MV-4-11 (cell line): ENCODE results near the gene LOXHD1.

Experiments used
- DNase-seq: peaks from one replicate; lab custom pipeline; 2025; lab: John Stamatoyannopoulos, UW

Gene LOXHD1, protein sequence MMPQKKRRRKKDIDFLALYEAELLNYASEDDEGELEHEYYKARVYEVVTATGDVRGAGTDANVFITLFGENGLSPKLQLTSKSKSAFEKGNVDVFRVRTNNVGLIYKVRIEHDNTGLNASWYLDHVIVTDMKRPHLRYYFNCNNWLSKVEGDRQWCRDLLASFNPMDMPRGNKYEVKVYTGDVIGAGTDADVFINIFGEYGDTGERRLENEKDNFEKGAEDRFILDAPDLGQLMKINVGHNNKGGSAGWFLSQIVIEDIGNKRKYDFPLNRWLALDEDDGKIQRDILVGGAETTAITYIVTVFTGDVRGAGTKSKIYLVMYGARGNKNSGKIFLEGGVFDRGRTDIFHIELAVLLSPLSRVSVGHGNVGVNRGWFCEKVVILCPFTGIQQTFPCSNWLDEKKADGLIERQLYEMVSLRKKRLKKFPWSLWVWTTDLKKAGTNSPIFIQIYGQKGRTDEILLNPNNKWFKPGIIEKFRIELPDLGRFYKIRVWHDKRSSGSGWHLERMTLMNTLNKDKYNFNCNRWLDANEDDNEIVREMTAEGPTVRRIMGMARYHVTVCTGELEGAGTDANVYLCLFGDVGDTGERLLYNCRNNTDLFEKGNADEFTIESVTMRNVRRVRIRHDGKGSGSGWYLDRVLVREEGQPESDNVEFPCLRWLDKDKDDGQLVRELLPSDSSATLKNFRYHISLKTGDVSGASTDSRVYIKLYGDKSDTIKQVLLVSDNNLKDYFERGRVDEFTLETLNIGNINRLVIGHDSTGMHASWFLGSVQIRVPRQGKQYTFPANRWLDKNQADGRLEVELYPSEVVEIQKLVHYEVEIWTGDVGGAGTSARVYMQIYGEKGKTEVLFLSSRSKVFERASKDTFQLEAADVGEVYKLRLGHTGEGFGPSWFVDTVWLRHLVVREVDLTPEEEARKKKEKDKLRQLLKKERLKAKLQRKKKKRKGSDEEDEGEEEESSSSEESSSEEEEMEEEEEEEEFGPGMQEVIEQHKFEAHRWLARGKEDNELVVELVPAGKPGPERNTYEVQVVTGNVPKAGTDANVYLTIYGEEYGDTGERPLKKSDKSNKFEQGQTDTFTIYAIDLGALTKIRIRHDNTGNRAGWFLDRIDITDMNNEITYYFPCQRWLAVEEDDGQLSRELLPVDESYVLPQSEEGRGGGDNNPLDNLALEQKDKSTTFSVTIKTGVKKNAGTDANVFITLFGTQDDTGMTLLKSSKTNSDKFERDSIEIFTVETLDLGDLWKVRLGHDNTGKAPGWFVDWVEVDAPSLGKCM (N-terminal part only)

DNA sequence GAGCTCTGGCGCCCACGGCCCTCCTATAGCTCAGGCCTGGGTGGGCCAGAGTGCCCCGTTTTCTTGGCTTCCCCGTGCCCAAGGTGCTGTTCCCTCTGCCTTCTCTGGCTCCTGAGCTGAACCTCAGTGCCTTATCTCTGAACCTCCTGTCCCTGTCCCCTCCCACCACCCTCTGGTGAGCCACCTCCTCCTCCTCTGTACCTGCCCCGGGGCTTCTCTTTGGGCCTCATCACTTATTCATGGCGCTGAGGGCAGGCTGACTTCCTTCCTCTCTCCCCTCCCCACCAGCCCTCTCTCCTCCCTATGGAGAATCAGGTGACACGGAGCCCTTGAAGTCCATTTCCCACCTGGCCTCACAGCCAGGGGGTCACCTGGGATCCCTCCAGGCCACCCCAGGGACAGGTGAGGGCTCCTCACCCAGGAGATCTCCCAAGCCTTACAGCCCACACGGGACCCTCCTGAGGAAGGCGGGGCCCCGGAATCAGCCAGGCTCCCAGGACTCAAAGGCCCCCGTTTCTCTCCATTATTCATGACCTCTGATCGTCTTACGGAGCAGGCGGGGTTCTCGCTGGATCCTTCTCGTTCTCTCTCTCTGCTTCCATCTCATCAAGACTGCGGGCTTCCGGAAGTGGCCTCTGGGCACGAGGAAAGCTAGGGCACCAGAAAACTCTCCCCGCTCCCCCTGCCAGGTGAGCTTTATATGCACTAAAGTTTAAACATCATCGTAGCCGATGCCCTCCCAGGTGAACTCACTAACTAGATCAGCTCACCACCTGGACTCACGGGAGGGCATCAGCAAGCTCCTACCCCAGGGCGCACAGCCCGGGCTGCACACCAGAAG lies at the start of gene LOXHD1:
Gene LOXHD1, minus strand, starts transcription at position 106 of the 841 bp plus-strand sequence. CDS start 187 bp downstream, outside the sequence.
- DNase-seq, result no peak

- no peak for DNase-seq
Observed at GRCh38 chr18:46705521-46705920, 48.5 kb upstream of the LOXHD1 start.

- DNase-seq, result no peak
Observed at GRCh38 chr18:46704816-46705215, 47.8 kb upstream of the LOXHD1 start.

DNA sequence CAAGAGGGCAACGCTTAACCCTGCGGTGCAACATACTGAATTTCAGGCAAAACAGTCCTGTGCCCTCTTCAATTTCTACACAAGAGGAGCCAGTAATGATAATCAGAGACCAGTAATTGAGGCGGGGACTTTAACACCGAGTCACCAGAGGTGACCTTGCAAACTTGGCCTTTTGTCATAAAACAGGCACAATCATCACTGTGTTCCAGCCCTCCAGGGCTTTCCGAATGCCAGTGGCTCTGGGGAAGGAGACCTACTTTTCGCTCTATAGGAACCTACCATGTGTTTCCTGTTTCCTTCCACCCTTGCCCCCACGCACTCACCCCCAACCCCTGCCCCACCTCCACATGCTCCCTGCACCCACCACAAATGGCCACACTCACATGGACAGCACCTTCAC lies 47.2 kb upstream of the LOXHD1 start:
- DNase-seq, result no peak

GRCh38 chr18:46702471-46702870 lies 45.5 kb upstream of the LOXHD1 start:
- DNase-seq, result no peak

DNA sequence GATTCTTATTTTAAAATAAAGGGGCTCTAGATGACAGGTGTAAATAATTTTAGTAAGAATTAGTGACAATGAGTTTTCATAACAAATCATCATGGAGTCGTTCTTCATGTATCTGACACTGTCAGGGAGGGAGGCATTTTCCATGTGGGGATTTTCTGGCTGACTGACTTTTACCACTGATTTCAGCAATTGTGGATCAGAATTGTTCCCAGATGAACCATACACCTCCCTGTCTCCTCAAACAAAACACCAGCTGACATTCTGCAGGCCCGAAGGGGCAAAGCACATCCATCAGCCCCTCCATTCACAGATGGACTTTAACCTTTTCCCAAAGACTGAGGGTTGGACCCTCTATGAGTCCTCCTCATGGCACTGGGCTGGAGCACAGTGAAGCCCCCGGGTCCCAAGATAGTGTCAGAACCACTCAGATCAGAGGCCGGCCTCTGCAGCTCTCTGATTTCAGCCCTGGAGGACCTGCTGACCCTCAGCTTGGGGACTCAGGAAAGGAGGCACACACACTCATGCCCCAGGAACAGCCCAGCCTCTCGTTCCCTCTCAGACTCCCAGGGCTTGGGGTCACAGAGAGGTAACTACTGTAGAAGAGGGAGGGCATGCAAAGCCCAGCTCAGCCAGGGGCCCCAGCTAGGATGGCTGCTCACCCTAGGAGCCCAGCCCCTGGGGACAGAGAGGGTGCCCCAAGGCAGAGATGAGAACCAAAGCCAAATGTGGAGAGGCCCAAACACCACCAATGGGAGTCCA lies 43.2 kb upstream of the LOXHD1 start:
- no peak for DNase-seq

DNA sequence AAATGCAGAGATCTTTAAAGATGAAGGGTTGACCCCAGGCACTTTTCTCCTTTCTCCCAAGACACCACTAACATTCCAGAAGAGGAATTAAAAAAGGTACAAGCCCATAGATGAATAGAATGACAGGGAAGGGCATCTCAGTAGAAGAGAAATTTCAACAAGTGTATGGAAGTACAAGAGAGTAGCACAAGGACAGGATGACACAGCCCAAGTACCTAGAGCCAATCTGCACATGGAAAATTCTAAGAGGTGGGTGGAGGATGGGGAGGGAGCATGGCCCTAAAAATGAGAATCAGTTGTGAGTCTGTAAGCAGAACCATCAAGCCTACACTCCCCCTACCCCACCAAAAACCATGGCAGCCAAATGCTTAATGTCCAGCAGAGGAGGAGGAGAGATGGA lies 39.7 kb upstream of the LOXHD1 start:
- DNase-seq, result no peak

- no peak for DNase-seq
Observed at GRCh38 chr18:46696268-46696667, 39.2 kb upstream of the LOXHD1 start.

DNA sequence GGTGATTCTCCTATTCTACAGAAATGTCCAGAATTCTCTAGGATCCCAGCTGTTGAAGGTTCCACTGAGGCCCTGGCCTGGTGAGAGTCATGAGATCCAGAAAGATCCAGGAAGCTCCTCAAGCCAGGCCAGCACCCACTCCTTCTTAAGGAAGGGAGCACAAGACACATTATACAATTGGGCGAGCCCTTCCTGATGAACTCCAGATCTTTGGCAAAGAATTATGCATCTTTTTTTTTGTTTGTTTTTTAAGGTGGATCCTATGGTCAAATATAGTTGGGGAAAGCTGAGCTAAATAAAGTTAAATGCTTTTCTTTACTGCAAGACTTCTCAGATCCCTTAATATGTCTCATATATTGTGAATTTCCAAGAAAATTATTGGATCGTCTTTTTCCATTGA lies 37.0 kb upstream of the LOXHD1 start:
- DNase-seq, result no peak

- no peak for DNase-seq
Observed at GRCh38 chr18:46688853-46689525, 32.0 kb upstream of the LOXHD1 start.

GRCh38 chr18:46686186-46686585 lies 29.2 kb upstream of the LOXHD1 start:
- DNase-seq, result no peak

DNA sequence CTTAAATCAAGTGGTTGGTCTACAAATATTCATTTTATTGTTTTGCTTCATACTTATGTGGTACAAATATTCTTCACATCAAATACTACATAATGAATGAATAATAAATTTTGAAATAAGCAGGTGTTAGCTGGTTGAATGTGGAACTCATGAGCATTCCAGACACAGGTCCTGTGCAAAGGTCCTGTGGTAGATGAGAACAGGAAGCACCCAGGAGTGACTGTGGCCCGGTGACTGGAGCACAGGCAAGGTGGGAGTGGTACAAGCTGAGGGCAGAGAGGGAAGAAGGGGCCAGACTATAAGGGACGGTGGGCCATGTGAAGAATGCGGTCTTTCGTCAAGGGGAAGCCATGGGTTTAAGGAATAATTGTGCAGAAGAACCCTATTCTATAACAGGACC lies 26.2 kb upstream of the LOXHD1 start:
- no peak for DNase-seq

DNA sequence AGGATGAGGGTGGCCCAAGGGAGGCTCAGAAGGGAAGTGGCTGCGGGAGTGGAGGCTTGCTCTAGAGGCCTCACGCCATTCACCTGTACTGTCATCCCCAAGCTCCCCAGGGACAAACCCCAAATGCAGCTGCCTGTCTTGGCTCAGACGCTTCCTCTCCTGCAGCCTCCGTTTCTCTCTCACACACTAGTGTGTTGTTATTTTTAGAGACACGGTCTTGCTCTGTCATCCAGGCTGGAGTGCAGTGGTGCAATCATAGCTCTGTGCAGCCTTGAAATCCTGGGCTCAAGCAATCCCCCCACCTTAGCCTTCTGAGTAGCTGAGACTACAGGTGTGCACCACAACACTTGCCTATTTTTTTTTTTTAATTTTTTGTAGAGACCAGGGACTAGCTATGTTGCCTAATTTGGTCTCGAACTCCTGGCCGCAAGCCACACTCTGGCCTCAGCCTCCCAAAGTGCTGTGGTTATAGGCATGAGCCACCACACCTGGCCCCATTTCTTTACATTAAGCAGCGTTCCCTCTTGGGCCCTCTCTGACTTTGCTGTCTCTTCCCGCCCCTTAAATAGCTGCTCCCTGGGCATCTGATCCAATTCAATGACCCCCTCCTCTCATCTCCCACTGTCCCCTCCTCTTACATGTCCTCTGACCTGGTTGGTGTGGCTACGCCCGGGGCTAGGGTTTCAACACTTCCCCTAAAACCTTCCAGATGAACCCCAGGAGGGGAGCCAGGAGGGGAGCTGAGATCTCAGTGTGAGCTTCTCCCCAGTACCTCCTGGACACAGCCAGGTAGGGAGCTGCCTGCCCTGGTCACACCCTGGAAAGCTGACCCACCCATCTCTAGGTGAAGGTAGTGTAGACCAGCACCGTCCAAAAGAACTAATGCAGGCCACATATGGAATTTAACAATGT lies 24.0 kb upstream of the LOXHD1 start:
- DNase-seq, result no peak

GRCh38 chr18:46679846-46680598 lies 23.0 kb upstream of the LOXHD1 start:
- no peak for DNase-seq

DNA sequence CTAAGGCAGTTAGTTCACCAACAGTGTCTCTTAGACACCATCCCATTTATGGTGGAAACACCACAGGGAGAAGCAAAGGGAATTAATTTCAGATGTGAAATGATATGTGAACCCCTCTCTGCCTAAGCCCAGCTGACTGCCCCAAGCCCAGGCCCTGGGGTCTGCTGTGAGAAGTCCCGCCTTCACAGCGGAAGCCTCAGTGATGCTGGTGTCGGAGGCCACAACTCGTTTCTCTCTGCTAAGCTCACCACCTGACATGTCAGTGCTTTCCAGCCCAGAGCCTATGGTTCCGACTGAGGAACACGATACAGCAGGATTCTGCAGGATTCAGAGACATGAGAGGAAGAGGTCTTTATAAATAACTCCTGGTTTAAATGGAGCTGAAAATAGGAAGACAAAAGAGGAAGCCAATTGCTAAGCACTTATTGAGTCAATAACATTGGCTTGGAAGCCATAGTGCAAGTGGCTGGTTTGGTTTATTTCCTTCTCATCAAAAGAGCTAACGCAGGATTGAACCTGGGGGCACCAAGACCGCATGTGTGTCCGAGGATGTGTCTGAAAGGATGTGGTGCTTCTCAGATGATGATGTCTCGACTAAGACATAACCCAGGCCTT lies 21.9 kb upstream of the LOXHD1 start:
- DNase-seq, result peak; percentile 72

DNA sequence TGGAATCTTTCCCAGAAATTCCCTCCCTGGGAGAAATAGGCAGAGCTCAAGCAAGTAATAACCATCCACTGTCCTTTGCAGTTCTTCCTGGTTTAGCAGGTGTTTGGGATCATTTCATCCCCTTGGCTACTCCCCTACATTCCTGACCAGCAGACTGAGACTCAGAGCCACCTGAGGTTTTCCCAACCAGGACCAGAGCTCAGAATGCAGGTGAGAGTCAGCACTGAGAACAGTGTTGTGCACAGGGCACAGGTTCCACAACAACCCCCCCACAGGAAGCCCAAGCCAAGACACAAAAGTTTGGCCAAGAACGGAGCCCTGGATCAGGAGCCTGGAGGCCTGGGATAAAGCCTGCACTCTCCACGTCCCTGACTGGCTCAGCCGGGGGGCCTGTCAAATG lies 21.0 kb upstream of the LOXHD1 start:
- DNase-seq, result no peak

- no peak for DNase-seq
Observed at GRCh38 chr18:46677611-46678010, 20.6 kb upstream of the LOXHD1 start.
